Right atrium auricular region (tissue), 2 donors: ENCODE measurements around the gene ZBTB21. TPM values are rescaled to one million over a fixed set of nuclear protein-coding genes. Genes with fewer than 3 reads are reported as not detected.

Source experiments
- DNase-seq: peaks from one replicate; pipeline ENCODE4 v3.0.0-alpha.2; 2019; ENCODE audit warnings: low spot score
- H3K27ac ChIP-seq, 2 donors: fragments of 200-600 bp; sonication (generic); 1 replicate in 1 of 2; 2 replicates in 1 of 2; pipeline ENCODE4 v1.5.1; 2016 to 2019
- H3K27me3 ChIP-seq, 2 donors: fragments of 200-600 bp; sonication (generic); one replicate each; pipeline versions ENCODE4 v1.5.1 to v1.6.0; 2017 to 2019
- H3K36me3 ChIP-seq: fragments of 200-600 bp; sonication (generic); one replicate; pipeline ENCODE4 v1.5.1; 2016
- H3K4me1 ChIP-seq, 2 donors: fragments of 200-600 bp; sonication (generic); one replicate each; pipeline versions ENCODE4 v1.5.1 to v1.6.0; 2017 to 2019
- H3K4me3 ChIP-seq, 2 donors: fragments of 200-600 bp; sonication (generic); 1 replicate in 1 of 2; 2 replicates in 1 of 2; pipeline ENCODE4 v1.5.1; 2017 to 2019; ENCODE audit warnings: mild to moderate bottlenecking in 1 of 2, moderate library complexity in 1 of 2
- H3K9me3 ChIP-seq, 2 donors: fragments of 200-600 bp; sonication (generic); one replicate each; pipeline ENCODE4 v1.5.1; 2019
- CTCF ChIP-seq, 2 donors: fragments of 200-600 bp; sonication (generic); IDR thresholded peaks; one replicate each; pipeline ENCODE4 v1.5.1; 2019; ENCODE audit warnings: antibody characterized with exemption in 2 of 2
- total RNA-seq, 2 donors: library from RNA; depleted of rRNA; stranded (reverse); fragments of >200 nt; gene quantifications; one replicate each; pipeline ENCODE4 v1.1.0, GENCODE V29; 2016

Gene ZBTB21
- total RNA-seq, 2 donors from 2014 or later = 5.5 to 10.3 TPM

- Histone ChIP-seq H3K36me3 (peaks cover 31% of the 10 kb centered on the region), H3K27me3 (no peaks in the 10 kb centered on the region), H3K4me3 (no peak overlapping the region), H3K4me1 (no peaks in the 10 kb centered on the region), H3K27ac (peak overlapping the region in 1 of 2 donors; percentile 3), H3K9me3 (no peaks in the 10 kb centered on the region)
- no peak for TF ChIP-seq CTCF (IDR thresholded peaks at IDR 0.05)
- no peak for DNase-seq
Measured at GRCh38 chr21:41993744-41994143, 16.4 kb downstream of the ZBTB21 start.

GRCh38 chr21:41992576-41992975 is 17.6 kb downstream of the ZBTB21 start:
- H3K27ac ChIP-seq = no peak overlapping the region
- peaks cover 31% of the 10 kb centered on the region for H3K36me3 ChIP-seq
- H3K4me1 ChIP-seq = no peaks in the 10 kb centered on the region
- no peak for TF ChIP-seq CTCF (IDR thresholded peaks at IDR 0.05)
- no peak for DNase-seq
- H3K9me3 ChIP-seq = no peaks in the 10 kb centered on the region
- no peak overlapping the region for H3K4me3 ChIP-seq
- no peaks in the 10 kb centered on the region for H3K27me3 ChIP-seq

GRCh38 chr21:41991659-41992058 is 18.5 kb downstream of the ZBTB21 start:
- TF ChIP-seq CTCF (IDR thresholded peaks at IDR 0.05) = no peak
- H3K36me3 ChIP-seq = peaks cover 31% of the 10 kb centered on the region

GRCh38 chr21:41989698-41990097 is 20.5 kb downstream of the ZBTB21 start:
- no peaks in the 10 kb centered on the region for H3K4me1 ChIP-seq
- H3K27me3 ChIP-seq = no peaks in the 10 kb centered on the region
- H3K27ac ChIP-seq = no peak overlapping the region
- no peak for TF ChIP-seq CTCF (IDR thresholded peaks at IDR 0.05)
- DNase-seq = no peak
- H3K4me3 ChIP-seq = no peak overlapping the region
- peaks cover 31% of the 10 kb centered on the region for H3K36me3 ChIP-seq
- H3K9me3 ChIP-seq = no peaks in the 10 kb centered on the region

More at GRCh38 chr21:41991659-41992058, 18.5 kb downstream of the ZBTB21 start:
- Histone ChIP-seq H3K27me3 (no peaks in the 10 kb centered on the region), H3K4me3 (no peak overlapping the region), H3K4me1 (no peaks in the 10 kb centered on the region), H3K9me3 (no peaks in the 10 kb centered on the region), H3K27ac (no peak overlapping the region)
- no peak for DNase-seq

GRCh38 chr21:41987310-41987709 is 22.9 kb downstream of the ZBTB21 start:
- no peak for TF ChIP-seq CTCF (IDR thresholded peaks at IDR 0.05)
- no peak for DNase-seq

GRCh38 chr21:41985662-41986416 is 24.3 kb downstream of the ZBTB21 start:
- no peak for TF ChIP-seq CTCF (IDR thresholded peaks at IDR 0.05)
- Histone ChIP-seq H3K4me1 (no peaks in the 10 kb centered on the region), H3K27ac (no peak overlapping the region), H3K9me3 (no peaks in the 10 kb centered on the region), H3K36me3 (peaks cover 2% of the 10 kb centered on the region), H3K4me3 (no peak overlapping the region), H3K27me3 (no peaks in the 10 kb centered on the region)
- DNase-seq = no peak

More at GRCh38 chr21:41987310-41987709, 22.9 kb downstream of the ZBTB21 start:
- peaks cover 17% of the 10 kb centered on the region for H3K36me3 ChIP-seq
- no peak overlapping the region for H3K4me3 ChIP-seq
- no peaks in the 10 kb centered on the region for H3K4me1 ChIP-seq
- no peaks in the 10 kb centered on the region for H3K27me3 ChIP-seq
- no peak overlapping the region for H3K27ac ChIP-seq
- no peaks in the 10 kb centered on the region for H3K9me3 ChIP-seq
